GM21390 (cell line): ENCODE data around the gene PRDX2.

ENCODE experiments used
- ATAC-seq: cut with Tn5 transposase; IDR thresholded peaks from one replicate; pipeline ENCODE4 v1.9.1; 2021; ENCODE audit not compliant: unreplicated experiment

Gene PRDX2

DNA sequence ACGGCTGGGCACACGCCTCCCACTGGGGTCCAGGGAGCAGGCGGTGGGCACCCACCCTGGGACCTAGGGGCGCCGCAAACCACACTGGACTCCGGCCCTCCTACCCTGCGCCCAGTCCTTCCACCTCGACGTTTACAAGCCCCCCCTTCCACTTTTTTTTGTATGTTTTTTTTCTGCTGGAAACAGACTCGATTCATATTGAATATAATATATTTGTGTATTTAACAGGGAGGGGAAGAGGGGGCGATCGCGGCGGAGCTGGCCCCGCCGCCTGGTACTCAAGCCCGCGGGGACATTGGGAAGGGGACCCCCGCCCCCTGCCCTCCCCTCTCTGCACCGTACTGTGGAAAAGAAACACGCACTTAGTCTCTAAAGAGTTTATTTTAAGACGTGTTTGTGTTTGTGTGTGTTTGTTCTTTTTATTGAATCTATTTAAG, 8.7 kb downstream of the PRDX2 start:
- no peak for ATAC-seq

DNA sequence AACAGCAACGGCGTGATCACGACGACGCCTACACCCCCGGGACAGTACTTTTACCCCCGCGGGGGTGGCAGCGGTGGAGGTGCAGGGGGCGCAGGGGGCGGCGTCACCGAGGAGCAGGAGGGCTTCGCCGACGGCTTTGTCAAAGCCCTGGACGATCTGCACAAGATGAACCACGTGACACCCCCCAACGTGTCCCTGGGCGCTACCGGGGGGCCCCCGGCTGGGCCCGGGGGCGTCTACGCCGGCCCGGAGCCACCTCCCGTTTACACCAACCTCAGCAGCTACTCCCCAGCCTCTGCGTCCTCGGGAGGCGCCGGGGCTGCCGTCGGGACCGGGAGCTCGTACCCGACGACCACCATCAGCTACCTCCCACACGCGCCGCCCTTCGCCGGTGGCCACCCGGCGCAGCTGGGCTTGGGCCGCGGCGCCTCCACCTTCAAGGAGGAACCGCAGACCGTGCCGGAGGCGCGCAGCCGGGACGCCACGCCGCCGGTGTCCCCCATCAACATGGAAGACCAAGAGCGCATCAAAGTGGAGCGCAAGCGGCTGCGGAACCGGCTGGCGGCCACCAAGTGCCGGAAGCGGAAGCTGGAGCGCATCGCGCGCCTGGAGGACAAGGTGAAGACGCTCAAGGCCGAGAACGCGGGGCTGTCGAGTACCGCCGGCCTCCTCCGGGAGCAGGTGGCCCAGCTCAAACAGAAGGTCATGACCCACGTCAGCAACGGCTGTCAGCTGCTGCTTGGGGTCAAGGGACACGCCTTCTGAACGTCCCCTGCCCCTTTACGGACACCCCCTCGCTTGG, 9.3 kb downstream of the PRDX2 start:
- ATAC-seq = no peak

DNA sequence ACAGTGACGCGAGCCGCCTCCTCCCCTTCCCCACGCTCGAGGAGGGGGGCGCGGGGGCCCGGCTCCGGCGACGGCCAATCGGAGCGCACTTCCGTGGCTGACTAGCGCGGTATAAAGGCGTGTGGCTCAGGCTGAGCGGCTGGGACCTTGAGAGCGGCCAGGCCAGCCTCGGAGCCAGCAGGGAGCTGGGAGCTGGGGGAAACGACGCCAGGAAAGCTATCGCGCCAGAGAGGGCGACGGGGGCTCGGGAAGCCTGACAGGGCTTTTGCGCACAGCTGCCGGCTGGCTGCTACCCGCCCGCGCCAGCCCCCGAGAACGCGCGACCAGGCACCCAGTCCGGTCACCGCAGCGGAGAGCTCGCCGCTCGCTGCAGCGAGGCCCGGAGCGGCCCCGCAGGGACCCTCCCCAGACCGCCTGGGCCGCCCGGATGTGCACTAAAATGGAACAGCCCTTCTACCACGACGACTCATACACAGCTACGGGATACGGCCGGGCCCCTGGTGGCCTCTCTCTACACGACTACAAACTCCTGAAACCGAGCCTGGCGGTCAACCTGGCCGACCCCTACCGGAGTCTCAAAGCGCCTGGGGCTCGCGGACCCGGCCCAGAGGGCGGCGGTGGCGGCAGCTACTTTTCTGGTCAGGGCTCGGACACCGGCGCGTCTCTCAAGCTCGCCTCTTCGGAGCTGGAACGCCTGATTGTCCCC, 10.1 kb downstream of the PRDX2 start, which contains the start of gene JUNB:
Gene JUNB (plus strand): TSS at position 142 of the 706 bp plus-strand sequence. CDS start 286 bp downstream, at position 428.
- peak; percentile 34 for ATAC-seq

DNA sequence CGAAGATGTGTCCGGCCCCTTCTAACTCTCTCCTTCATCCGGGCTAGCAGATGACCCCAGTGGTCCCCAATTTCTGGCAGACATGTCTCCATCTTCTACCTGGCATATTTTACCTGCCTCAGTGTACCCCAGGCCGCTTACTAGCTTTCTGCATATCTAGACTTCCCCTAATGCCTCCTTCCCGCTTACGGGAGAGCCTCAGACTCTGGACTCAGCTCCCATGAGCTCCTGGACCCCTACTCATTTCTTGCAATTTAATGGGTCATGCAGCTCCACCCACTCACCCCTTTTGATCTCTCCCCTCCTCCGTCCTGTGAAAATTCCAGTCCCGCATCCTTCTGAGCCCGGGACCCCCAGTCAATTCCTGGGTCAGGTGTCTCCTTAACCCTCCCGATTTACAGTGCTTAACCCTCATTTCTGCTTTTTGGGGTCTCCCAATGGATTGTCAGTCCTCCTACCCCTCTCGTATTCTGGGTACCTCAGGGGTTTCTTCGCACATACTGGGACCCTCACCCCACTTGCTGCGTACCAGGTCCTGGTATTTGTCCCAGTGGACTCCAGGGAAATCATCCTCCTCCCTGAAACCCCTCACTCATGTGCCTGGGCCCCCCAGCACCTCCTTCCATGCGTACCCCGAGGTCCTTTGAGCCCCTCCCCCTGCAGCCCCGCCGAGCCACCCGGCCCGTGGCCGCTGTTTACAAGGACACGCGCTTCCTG, 10.8 kb downstream of the PRDX2 start:
- no peak for ATAC-seq

DNA sequence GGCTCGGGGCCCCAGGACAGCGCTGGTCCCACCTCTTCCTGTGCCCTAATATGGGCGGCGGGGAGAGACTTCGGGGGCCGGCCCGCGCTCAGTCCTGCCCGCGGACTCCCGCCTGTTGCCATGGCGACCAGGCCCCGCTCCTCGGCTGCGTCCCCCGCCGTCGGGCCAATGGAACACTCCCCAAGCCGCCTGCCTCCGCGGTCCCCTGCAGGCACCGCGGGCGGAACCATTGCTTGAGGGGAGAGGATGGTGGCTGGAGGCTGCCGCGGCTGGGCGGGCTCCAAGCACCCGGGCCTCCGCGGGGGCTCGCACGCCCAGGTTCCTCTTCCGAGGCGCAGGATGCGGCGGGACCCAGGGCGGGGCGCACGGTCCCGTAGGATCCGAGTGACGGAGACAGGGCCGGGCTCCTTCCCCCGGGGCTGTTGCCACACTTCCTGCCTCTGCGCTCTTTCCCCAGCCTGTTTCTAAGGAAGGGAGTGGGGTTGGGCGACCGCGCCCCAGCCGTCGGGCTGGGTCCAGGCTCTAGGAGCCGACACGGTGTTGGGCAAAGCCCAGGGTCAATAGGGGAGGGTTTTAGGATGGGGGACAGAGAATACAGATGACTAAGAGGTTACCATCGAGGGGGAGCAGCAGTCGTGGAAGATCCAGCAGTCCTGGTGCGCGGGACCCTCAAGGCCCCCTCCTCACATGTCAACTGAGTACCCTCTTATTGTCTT, 11.5 kb downstream of the PRDX2 start:
- ATAC-seq = peak; percentile 32

DNA sequence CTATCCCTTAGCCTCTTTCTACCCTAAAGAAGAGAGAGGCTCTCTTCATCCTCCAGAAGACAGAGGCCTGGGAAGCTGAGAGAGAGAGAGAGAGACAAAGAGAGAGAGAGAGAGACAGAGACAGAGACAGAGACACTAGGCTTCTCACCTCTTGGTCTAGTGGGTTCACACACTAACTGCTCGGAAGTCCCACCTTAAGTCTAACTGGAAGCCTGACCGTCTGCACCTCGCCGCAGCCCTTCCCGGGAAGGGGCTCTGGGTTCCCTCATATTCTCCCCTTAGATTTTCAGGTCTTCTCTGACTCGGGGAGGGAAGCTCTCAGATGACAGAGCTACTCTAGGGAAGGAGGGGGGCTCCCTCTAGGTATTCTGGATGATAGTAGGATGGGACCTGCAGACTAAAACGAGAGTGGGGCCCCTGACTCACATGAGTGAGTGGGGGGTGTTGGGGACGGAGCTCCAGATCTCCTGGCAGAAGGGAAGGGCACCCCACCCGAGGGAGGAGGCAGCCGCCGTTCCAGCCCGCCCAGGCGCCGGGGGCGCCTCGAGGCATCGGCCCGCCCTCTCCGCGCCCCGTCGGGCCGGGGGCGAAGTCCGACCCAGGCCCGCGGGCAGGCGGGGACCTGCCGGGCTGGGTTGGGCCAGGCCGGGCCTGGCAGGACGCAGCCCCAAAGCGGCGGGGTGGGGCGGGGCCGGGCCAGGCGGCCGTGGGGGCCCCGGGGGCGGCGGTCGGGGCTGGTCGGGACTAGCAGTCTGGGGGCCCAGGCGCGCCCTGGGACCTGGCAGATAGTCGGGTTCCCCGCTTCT, 12.3 kb downstream of the PRDX2 start:
- no peak for ATAC-seq

DNA sequence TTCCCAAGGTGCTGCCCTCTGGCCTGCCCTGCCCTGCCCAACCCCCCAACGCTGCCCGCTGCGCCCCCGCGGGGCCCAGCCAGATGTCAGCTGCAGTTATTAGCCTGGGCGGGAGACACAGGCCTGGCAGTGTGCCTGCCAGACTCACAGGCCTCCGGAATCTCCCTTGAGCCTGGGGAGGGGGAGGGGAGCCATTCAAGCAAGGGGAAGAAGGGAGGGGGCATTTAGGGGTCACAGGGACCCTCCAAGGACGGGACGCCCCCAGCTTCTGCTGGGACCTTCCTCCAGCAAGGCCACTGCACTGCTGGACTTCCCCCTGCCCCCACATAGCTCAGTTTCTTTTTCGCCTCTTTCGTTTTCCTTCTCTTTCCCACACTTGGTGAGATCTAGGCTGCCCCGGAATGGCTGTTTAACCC, 12.9 kb downstream of the PRDX2 start:
- ATAC-seq = no peak

DNA sequence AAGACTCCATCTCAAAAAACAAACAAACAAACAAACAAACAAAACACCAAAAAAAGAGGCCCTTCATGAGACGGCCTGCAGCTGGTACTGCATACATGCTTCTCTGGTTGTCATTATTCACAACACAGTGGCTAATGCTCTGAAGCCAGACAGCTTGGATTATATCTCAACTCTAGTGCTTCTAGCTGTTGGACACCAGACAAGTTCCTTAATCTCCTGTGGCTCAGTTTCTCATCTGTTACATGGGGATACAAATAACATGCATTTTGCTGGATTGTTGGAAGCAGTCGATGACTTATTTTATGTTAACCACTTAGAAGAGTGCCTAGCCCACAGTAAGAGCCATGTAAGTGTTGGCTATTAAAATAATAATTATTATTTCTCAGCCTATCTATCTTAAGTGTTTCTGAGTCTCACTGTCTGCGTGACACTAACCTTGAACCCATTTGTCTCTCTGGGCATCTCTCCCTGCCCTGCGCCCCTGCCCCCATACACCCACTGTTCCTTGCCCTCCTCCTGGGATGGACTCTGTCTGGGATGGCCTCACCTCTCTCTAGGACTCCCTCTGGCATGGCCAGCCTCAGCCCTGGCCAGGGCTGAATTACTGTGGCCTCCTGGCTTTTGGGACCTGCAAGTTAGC, 13.4 kb downstream of the PRDX2 start:
- no peak for ATAC-seq

DNA sequence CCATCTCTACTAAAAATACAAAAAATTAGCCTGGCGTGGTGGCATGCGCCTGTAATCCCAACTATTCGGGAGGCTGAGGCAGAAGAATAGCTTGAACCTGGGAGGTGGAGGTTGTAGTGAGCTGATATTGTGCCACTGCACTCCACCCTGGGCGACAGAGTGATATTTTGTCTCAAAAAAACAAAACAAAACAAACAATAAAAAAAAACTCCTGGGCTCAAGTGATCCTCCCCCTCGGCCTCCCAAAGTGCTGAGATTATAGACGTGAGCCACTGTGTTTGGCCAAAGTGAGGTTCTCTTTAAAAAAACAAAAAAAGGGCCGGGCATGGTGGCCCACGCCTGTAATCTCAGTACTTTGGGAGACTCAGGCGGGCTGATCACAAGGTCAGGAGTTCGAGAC, 14.1 kb downstream of the PRDX2 start:
- no peak for ATAC-seq

DNA sequence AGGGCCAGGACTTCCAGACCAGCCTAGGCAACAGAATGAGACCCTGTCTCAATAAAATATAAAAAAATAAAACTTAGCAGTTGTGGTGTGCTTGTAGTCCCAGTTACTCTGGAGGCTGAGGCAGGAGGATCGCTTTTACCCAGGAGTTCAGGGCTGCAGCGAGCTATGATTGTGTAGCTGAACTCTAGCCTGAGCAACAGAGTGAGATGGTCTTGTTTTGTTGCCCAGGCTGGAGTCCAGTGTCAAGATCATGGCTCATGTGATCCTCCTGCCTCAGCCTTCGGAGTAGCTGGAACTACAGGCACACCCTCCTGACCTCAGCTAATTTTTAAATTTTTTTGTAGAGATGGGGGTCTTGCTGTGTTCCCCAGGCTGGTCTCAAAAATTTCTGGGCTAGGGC, 14.6 kb downstream of the PRDX2 start:
- ATAC-seq = no peak

DNA sequence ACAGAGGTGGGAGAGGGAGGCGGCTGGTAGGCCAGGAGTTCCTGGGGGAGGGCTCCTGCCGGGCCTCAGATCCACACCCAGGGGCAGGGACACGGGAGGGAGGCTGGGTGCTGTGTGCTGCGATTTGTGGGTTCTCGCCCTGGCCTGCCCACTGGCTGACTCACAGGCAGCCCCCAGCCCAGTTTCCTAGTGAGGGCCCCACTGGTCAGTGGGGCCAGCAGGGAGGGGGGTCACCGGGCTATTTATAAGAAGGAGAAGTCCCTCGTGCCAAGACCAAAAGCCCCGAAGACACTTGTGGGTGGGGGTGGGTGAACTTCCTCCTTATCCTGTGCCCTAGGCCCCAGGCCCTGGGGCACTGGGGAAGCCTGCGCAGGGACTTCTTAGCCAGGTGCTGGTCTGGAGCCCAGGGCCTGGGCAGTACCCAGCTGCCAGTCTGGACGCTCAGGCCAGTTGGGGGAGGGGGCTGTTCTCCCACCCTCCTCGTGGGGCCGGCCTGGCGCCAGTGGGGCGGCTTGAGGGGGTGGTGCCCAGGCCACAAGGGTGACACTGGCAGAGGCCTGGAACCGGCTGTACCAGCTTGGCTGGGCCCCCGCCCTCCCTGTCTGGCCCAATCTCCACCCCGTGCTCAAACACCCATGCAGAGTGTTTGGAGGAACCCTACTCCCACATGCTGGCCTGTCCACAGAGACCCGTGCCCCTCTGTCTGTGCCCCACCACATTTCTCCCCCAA, 15.3 kb downstream of the PRDX2 start:
- ATAC-seq = no peak

DNA sequence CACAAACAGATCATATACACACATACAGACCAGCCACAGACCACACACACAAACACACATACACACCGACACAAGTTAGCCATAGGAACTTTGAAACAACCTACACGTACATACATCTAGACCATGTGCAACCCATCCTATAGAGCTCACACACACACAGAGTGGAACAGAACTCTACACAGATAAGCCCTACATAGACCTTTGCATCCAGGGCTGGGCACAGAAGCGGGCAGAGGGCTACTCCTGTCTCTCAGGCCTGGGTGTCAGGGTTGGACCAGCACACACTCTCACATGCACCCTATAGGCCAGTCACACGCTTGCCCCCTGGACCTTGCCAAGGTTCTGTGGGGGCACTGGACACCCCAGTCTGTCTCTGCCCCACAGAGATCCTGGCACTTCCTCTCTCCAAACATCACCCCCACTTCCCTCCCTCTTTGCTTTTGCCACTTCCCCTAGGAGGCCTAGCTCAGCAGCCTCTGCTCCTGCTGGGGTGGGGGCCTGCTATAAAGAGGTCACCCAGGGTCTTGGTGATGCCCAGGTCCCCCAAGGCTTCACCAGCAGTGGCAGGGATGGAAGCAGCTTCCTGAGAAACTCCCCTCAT, 16.1 kb downstream of the PRDX2 start:
- no peak for ATAC-seq

DNA sequence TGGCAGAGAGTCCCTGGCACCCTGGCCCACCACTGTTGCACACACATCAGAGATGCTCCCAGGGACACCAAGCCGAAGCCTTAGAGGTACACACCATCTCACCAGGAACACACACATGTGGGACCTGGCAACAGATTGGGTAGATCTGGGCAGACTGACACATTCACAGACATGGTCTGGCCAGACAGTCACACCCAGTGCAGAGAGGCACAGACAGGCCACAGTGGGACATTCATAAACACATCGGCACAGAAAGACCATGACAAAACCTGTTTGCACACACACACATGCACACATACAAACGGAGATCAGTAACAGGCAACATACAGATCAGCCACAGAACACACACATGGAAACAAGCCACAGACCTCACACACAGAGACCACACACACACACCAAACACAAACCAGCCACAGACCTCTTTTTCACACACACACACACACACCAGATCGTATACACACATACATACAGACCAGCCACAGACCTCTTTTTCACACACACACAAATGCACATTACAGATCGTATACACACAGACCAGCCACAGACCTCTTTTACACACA, 16.6 kb downstream of the PRDX2 start:
- no peak for ATAC-seq

DNA sequence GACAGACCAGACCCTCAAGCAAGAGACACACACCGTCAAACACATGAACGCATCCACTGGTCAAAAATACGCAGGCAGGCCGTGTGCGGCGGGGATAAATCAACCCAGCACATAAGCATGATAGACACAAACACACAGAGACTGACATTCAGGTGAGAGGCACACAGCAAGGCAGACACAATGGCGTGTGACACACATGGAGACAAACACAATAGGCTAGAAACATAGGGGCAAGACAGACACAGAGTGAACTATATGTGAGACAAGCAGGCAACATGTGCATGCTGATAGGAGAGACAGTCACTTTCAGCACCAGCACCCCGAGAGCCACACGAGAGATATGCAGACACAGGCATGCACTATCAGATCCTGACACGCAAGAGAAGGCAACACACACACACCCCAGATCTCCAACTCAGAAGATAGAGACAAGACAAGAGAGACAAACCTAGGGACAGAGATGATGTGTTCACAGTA, 17.2 kb downstream of the PRDX2 start:
- ATAC-seq = no peak

DNA sequence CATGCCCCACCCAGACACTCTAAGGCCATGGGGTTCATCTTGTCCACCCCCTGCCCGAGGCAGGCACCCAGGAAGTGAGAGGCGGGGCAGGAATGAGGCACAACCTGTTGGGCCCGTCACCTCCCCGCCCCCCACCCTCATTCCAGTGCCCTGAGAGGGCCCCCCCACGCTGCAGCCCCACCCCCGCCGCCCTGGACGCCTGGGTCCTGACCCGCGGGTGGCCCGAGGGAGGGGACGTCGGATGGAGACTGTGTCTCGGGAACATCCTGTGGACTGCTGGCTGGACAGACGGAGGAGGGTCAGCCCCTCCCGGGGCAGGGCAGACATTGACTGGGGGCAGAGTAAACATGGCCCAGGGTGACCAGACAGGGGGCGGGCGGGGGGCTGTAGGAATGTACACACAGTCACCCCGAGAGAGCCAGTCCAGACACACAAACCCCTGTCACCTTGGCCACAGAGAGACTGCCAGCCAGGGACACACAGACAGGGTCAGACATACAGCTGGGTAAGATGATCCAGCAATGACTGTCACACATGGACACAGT, 17.7 kb downstream of the PRDX2 start:
- ATAC-seq = no peak

DNA sequence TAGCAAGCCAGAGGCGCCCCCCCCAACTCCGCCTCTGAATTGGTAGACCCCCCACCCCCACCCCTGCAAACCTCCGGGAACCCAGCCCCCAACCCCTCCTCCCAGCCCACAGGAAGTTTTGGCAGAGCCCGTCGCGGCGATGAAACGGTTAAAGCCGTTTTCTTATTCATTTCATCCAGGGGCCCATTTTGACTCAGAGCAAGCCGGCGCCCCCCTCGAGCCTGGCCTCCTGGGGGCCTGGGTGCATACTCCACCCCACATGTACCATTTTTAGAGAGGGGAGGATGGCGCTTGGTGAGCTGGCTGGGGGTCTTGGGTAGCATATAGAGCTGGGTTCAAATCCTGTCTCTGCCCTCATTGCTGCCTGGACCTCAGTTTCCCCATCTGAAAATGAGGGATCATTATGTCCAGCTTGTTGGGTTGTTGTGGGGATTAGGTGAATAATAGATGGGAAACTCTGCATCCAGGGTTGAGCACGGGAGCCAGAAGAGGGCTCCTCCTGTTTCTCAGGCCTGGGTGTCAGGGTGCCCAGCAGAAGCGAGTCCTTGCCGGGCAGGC, 18.2 kb downstream of the PRDX2 start:
- ATAC-seq = no peak

DNA sequence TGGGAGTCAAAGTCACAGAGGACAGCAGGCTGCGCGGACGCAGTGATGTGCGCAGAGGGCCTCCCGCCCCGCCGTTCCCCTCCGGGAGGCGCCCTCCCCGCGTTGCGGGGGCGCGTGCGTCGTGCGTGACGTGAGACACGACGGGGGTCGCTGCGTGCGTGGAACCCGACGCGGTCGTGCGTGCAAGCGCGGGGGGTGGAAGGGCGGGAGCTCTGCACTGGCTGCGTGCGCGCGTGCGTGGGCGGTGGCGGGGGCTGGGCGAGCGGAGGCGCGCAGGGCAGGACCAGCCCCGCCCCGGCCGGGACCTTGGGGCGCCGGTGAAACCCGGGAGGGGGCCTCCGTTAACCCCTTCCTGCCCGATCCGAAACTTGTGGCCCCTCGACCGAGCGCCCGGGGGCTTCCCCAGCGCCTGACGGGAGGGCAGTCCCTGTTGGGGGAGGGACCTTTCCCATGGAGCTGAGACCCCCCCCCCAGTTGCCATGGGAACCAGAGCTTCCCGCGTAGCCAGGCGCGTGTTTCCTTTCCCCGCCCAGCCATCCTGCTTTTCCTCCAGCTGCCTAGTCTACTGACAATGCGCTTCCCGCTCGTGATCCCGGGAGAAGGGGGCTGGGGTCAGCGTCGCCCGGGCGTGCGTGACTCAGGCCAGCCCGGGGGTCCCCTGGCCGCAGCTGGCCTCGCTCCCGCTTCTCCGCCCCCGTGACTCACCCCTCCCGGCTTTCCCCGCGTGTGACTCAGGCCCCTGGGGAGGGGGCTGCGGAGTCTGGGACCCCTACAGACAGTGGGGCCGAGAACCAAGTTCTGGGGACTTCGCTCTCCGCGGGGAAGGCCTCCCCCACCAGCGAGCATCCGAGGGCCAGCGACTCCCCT, 18.9 kb downstream of the PRDX2 start:
- ATAC-seq = no peak
